Activated naive CD8-positive, alpha-beta T cell treated with anti-CD3 and anti-CD28 coated beads for 36 hours (primary cell): Measurements from ENCODE around the gene CEP170B. TPM values are rescaled to one million over a fixed set of nuclear protein-coding genes. Genes with fewer than 3 reads are reported as not detected.

Experiments
- DNase-seq: peaks from one replicate; pipeline ENCODE4 v3.0.0; 2021
- H3K27ac Mint-ChIP-seq: one replicate; pipeline ENCODE4 v1.8.0; 2022; ENCODE audit warnings: mild to moderate bottlenecking, moderate library complexity, mixed read lengths
- H3K27me3 Mint-ChIP-seq: one replicate; pipeline ENCODE4 v1.8.0; 2022; ENCODE audit warnings: mild to moderate bottlenecking, mixed read lengths
- H3K36me3 Mint-ChIP-seq: one replicate; pipeline ENCODE4 v1.8.0; 2021; ENCODE audit warnings: mild to moderate bottlenecking, mixed read lengths
- H3K4me1 Mint-ChIP-seq: one replicate; pipeline ENCODE4 v1.8.0; 2021; ENCODE audit warnings: mixed read lengths
- H3K4me3 Mint-ChIP-seq: one replicate; pipeline ENCODE4 v1.8.0; 2022; ENCODE audit warnings: mild to moderate bottlenecking, moderate library complexity, mixed read lengths
- H3K9me3 Mint-ChIP-seq: one replicate; pipeline ENCODE4 v1.8.0; 2022; ENCODE audit warnings: mixed read lengths
- total RNA-seq, 2 experiments: library from RNA; stranded (reverse); gene quantifications; one replicate each; pipeline ENCODE4 v1.2.3, GENCODE V29; 2021

Gene CEP170B
- total RNA-seq, 2 experiments from 2014 or later, result 4.6 to 4.7 TPM

DNA sequence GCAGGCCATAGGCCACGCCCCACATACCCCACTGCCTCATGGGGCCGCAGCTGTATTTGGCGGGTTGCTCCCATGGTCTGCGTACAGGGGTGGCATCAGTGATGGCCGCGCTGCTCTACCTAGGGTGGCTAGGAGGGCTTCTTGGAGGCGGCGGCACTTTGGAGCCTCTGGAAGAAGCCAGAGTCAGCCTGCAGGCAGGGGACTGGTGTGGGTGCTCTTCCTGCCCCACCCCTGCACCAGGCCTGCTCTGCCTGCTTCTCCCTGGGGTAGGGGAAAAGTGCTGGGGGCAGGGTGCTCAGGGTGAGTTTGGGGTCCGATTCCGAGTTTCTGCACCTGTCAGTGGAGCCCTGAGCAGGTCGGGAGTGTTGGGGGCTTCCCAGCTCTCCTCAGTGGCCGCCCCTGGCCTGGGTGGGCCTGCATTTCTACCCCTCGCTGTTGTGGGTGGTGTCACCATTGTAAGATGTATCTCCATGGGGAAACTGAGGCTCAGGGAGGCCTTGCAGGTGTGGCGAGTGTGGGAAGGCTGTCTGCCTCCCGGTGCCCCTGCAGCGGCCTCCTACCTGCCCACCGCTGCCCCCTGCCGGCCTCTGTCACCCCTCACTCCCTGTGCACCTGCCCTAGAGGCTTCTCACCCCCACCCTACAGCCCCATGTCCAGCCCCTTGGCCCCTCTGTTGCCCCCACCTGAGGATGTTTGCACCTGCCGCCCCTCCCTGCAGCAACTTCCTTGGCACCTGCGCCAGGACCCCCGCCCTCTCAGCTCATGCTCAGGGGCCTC, 5.5 kb downstream of the CEP170B start:
- H3K36me3 Mint-ChIP-seq, result no peaks in the 10 kb centered on the region
- H3K9me3 Mint-ChIP-seq, result no peaks in the 10 kb centered on the region
- H3K4me3 Mint-ChIP-seq, result no peak overlapping the region
- DNase-seq, result peak; percentile 60
- H3K27ac Mint-ChIP-seq, result no peak overlapping the region
- H3K27me3 Mint-ChIP-seq, result peaks cover 14% of the 10 kb centered on the region
- H3K4me1 Mint-ChIP-seq, result peaks cover 9% of the 10 kb centered on the region

DNA sequence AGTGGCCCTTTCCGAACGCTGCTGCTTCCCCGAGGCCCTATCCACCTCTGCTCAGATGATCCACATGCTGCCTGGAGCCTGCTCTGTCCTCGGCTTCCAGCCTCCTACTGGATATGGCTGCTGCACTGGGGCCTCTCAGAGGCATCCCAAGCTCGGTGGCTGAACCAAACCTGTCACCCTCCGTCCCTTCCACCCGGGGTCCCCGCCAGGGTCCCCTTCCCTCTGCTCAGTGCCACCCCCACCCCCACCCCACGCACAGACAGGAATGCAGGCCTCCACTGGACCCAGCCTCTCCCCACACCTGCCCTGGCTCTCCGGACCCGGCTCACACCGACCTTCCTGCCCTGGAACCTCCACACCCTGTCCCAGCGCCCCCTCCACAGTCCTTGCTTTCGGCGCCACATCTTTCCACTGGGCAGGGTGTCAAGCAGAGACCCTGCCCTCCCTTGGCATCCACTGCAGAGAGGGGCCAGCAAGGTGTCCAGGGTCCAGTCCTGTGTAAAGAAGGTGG, 6.1 kb downstream of the CEP170B start:
- Mint-ChIP-seq H3K36me3 (no peaks in the 10 kb centered on the region), H3K4me1 (peaks cover 9% of the 10 kb centered on the region), H3K4me3 (no peak overlapping the region), H3K9me3 (no peaks in the 10 kb centered on the region), H3K27ac (no peak overlapping the region), H3K27me3 (peaks cover 14% of the 10 kb centered on the region)
- no peak for DNase-seq

GRCh38 chr14:104871656-104872468, 6.8 kb downstream of the CEP170B start:
- Mint-ChIP-seq H3K4me3 (no peak overlapping the region), H3K9me3 (no peaks in the 10 kb centered on the region), H3K36me3 (no peaks in the 10 kb centered on the region), H3K27ac (no peak overlapping the region), H3K27me3 (peaks cover 11% of the 10 kb centered on the region), H3K4me1 (peaks cover 9% of the 10 kb centered on the region)
- DNase-seq, result no peak

DNA sequence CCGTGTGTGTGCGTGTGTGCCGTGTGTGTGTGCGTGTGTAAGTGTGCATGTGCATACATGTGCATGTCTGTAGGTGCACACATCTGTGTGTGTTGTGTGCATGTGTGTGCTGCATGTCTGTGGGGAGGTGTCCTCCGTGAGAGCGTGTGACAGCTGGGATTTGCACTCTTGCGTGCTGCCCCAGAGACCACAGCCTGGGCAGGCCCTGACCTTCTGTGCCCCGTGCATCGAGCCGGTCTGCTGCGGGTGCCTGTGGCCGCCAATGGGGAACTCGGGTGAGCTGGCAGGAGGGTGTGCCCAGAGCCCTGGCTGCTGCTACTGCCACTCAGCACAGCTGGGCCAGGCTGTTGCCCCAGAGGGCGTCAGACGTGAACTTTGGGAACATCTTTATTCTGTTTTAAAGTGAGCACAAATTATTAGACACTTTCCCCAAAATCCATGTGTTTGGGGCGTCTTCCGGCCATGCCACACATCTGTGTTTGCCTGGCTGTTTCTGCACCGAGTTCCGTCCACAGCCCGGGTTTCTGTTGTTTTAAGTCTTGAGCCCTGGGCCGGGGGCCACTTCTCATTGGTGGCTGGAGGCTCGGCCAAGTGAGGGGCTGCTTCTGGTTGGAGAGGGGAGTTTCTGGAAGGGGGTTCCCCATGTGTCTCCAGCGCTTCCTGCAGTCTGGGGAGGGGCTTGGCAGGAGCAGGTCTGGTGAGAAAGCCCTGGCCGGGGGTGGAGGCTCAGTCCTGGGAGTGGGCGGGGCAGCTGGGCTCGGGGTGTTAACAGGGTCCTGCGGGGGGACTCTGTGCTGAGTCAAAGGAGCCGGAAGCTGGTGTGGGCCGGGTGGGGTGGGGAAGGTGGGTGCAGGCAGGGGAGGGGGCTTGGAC, 7.6 kb downstream of the CEP170B start:
- DNase-seq, result no peak
- Mint-ChIP-seq H3K9me3 (no peaks in the 10 kb centered on the region), H3K36me3 (no peaks in the 10 kb centered on the region), H3K4me3 (no peak overlapping the region), H3K27ac (no peak overlapping the region), H3K4me1 (peaks cover 7% of the 10 kb centered on the region), H3K27me3 (peaks cover 6% of the 10 kb centered on the region)

DNA sequence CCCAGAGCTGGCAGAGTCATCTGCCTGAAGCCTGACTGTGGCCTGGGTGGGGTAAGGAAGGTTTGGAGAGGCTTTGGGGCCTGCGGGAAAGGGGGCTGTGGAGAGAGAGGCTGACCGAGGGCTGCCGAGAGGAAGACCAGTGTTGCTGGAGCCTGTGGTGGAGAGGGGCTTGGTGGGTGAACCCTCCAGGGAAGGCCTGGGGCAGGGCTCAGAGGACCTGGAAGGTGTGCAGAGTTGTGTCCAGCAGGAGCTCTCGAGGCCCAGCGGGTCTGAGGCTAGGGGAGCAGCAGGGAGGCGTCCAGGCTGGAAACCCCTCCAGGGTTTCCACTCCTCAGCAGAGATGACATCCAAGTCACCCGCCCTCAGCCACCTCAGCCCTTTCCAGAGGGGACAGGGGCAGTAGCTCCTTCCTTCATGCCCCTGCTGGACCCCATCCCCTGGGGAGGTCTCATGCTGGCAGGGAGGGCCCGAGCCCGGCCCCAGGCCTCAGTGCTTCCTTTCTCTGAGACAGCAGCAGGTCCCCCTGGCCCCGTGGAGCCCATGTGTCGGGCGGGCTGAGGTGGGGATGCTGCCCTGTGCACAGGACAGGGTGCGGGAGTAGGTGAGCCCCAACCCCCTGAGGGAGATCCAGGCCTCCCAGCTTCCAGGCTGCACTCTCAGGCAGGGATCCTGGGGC, 8.4 kb downstream of the CEP170B start:
- H3K9me3 Mint-ChIP-seq, result no peaks in the 10 kb centered on the region
- H3K4me3 Mint-ChIP-seq, result no peak overlapping the region
- peaks cover 6% of the 10 kb centered on the region for H3K27me3 Mint-ChIP-seq
- no peak for DNase-seq
- no peak overlapping the region for H3K27ac Mint-ChIP-seq
- no peaks in the 10 kb centered on the region for H3K36me3 Mint-ChIP-seq
- peaks cover 7% of the 10 kb centered on the region for H3K4me1 Mint-ChIP-seq

DNA sequence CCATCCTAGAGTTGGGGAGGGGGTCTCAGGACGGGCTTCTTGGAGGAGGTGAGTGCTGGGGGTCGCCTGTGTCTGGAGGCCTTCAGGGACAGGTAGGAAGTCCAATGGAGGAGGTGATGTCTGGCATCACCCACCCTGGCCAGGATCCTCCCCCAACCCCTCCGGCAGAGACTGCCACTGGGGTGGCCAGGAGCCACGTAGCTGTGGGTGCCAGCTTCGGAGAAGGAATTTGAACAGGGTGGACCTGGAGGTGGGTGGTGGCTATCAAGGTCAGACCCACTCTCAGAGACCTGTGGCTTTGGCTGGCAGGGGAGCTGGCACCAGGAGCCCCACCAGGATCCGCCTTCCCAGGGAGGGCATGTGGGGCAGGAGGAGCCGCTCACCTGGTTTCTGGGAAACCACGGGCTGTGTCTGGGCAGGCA, 9.1 kb downstream of the CEP170B start:
- no peaks in the 10 kb centered on the region for H3K9me3 Mint-ChIP-seq
- no peak for DNase-seq
- no peak overlapping the region for H3K4me3 Mint-ChIP-seq
- no peaks in the 10 kb centered on the region for H3K36me3 Mint-ChIP-seq
- no peak overlapping the region for H3K27ac Mint-ChIP-seq
- H3K27me3 Mint-ChIP-seq, result peaks cover 6% of the 10 kb centered on the region
- H3K4me1 Mint-ChIP-seq, result peaks cover 7% of the 10 kb centered on the region

- no peak for DNase-seq
- Mint-ChIP-seq H3K27ac (no peak overlapping the region), H3K27me3 (peaks cover 6% of the 10 kb centered on the region), H3K9me3 (no peaks in the 10 kb centered on the region), H3K36me3 (no peaks in the 10 kb centered on the region), H3K4me1 (peaks cover 7% of the 10 kb centered on the region), H3K4me3 (no peak overlapping the region)
These were observed 9.7 kb downstream of the CEP170B start for GRCh38 chr14:104874571-104875411.

DNA sequence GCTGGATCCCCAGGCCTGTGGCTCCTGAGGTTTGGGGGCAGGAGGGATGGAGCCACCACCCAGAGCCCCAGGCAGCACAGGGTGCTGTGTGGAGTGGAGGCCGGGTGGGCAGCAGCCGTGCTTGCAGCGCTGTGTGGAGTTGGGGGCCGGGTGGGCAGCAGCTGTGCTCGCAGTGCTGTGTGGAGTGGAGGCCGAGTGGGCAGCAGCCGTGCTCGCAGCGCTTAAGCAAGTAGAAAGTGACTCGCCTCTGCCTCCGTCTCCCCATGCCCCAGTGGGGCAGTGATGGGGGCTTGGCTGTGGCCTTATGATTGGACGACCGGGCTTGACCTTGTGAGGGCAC, 10.3 kb downstream of the CEP170B start:
- Mint-ChIP-seq H3K27ac (no peak overlapping the region), H3K9me3 (no peaks in the 10 kb centered on the region)

DNA sequence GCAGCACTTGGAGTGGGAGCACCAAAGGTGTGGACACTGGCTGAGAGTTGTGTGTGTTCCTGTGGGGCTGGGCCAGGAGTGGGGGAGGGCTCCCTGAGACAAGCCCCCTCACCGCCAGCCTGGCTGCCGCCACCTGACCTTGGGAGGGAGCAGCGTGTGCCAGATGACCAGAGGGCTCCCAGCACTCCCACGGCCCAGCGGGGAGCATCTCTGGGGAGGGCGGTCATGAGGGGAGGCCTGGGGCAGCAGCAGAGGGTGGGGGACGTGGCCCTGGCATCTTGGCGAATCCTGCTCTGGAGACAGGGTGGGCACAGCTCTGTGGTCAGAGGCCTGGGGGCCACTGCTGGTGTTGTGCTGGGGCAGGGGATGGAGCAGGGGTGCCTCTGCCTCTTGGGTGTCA, 10.7 kb downstream of the CEP170B start:
- H3K27me3 Mint-ChIP-seq, result peaks cover 6% of the 10 kb centered on the region
- peaks cover 7% of the 10 kb centered on the region for H3K4me1 Mint-ChIP-seq
- H3K4me3 Mint-ChIP-seq, result no peak overlapping the region
- no peaks in the 10 kb centered on the region for H3K9me3 Mint-ChIP-seq
- H3K36me3 Mint-ChIP-seq, result no peaks in the 10 kb centered on the region
- DNase-seq, result no peak
- no peak overlapping the region for H3K27ac Mint-ChIP-seq

More for the DNA sequence above, 10.3 kb downstream of the CEP170B start:
- H3K27me3 Mint-ChIP-seq, result peaks cover 6% of the 10 kb centered on the region
- no peaks in the 10 kb centered on the region for H3K36me3 Mint-ChIP-seq
- DNase-seq, result no peak
- peaks cover 7% of the 10 kb centered on the region for H3K4me1 Mint-ChIP-seq
- H3K4me3 Mint-ChIP-seq, result no peak overlapping the region

DNA sequence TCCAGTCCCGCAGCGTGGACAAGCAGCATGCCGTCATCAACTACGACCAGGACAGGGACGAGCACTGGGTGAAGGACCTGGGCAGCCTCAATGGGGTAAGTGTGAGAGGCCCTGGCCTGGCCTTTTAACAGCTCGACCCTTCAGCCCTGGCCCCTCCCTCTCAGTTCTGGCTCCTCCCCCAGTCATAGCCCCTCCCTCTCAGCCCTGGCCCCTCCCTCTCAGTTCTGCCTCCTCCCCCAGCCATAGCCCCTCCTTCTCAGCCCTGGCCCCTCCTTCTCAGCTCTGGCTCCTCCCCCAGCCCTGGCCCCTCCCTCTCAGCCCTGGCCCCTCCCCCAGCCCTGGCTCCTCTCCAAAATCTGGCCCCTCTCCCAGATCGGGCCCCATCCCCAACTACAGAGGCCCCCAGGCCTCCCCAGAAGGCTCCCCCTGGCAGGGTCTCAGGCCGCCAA, 11.2 kb downstream of the CEP170B start:
- Mint-ChIP-seq H3K36me3 (no peaks in the 10 kb centered on the region), H3K4me1 (peaks cover 7% of the 10 kb centered on the region), H3K27me3 (peaks cover 6% of the 10 kb centered on the region), H3K9me3 (no peaks in the 10 kb centered on the region), H3K4me3 (no peak overlapping the region), H3K27ac (no peak overlapping the region)
- peak; percentile 40 for DNase-seq

- Mint-ChIP-seq H3K4me3 (no peak overlapping the region), H3K9me3 (no peaks in the 10 kb centered on the region)
These were observed 12.2 kb downstream of the CEP170B start for GRCh38 chr14:104877066-104877805.

DNA sequence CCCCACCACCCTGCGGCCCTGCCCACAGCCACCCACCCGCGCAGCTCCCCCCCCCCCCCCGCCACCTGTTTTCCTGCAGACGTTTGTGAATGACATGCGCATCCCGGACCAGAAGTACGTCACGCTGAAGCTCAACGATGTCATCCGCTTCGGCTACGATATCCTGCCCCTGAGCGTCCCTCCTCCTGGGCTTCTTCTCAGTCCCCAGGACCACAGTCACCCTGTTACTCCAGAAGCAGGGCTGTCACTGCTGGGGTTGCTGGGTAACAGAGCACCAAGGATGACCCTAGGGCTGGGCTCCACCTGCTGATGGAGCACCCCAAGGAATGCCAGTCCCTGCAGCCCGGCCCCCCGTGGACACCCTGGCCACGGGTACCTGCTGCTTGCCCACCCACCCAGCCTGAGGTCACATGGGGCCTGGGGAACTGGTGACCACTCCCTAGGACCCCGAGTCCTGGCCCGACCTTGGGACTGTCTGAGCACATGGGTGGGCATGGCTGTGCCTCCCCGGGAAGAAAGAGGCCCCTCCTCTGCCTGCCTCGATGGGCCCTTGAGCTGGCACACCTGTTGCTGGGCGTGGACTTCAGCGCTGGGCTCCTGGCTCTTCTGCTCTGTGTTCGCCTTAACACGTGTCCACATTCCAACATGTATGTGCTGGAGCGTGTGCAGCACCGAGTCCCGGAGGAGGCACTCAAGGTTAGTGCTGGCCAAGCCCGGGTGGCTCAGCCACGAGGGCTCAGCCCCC, 12.9 kb downstream of the CEP170B start:
- H3K36me3 Mint-ChIP-seq, result no peaks in the 10 kb centered on the region
- H3K27ac Mint-ChIP-seq, result no peak overlapping the region
- H3K4me3 Mint-ChIP-seq, result no peak overlapping the region

More at GRCh38 chr14:104877066-104877805, 12.2 kb downstream of the CEP170B start:
- H3K27ac Mint-ChIP-seq, result no peak overlapping the region
- H3K36me3 Mint-ChIP-seq, result no peaks in the 10 kb centered on the region
- H3K4me1 Mint-ChIP-seq, result peaks cover 7% of the 10 kb centered on the region
- no peak for DNase-seq
- peaks cover 6% of the 10 kb centered on the region for H3K27me3 Mint-ChIP-seq

More for the DNA sequence above, 12.9 kb downstream of the CEP170B start:
- no peaks in the 10 kb centered on the region for H3K9me3 Mint-ChIP-seq
- H3K27me3 Mint-ChIP-seq, result no peaks in the 10 kb centered on the region
- DNase-seq, result no peak
- H3K4me1 Mint-ChIP-seq, result no peaks in the 10 kb centered on the region
